K562 (cell line): ENCODE data around the gene INKA2. TPM values are rescaled to one million over a fixed set of nuclear protein-coding genes. Genes with fewer than 3 reads are reported as not detected.

ENCODE experiments used
- BCOR ChIP-seq: fragments of 450-650 bp; IDR thresholded peaks from 2 replicates; pipeline ENCODE4 v1.6.1; 2016
- CHD4 ChIP-seq: fragments of 200-600 bp; sonication (generic); IDR thresholded peaks from 3 replicates; pipeline ENCODE4 v1.6.1; 2012; ENCODE audit warnings: low read depth, mild to moderate bottlenecking, mixed read lengths, low read length, inconsistent platforms; ENCODE audit not compliant: insufficient read depth, insufficient replicate concordance, poor library complexity, severe bottlenecking
- CTCFL ChIP-seq: IDR thresholded peaks from 2 replicates; pipeline ENCODE4 v1.6.1; 2011; ENCODE audit warnings: borderline replicate concordance, low read depth, mild to moderate bottlenecking, moderate library complexity, low read length; ENCODE audit not compliant: insufficient read depth, poor library complexity, severe bottlenecking
- KAT2B ChIP-seq: IDR thresholded peaks from one replicate; pipeline ENCODE4 v1.6.1; 2012; ENCODE audit warnings: low read depth, mild to moderate bottlenecking, control low read depth, inconsistent platforms, low read length, moderate library complexity
- KDM1A ChIP-seq, 2 experiments: fragments of 450-650 bp; IDR thresholded peaks; 2 replicates each; pipeline ENCODE4 v1.6.1; 2016; ENCODE audit warnings: mild to moderate bottlenecking in 2 of 2
- KHSRP ChIP-seq: fragments of 450-650 bp; IDR thresholded peaks from 2 replicates; pipeline ENCODE4 v1.6.1; 2017
- OTX1 ChIP-seq: fragments of 450-650 bp; formaldehyde crosslinking; IDR thresholded peaks from 2 replicates; pipeline ENCODE4 v1.4.0; 2022; ENCODE audit warnings: mild to moderate bottlenecking
- RNF2 ChIP-seq: sonication (generic); IDR thresholded peaks from 2 replicates; pipeline ENCODE4 v1.6.1; 2016
- TAF9B ChIP-seq: fragments of 450-650 bp; IDR thresholded peaks from 2 replicates; pipeline ENCODE4 v1.6.1; 2018; ENCODE audit warnings: mild to moderate bottlenecking; ENCODE audit not compliant: partially characterized antibody
- THRAP3 ChIP-seq: fragments of 450-650 bp; IDR thresholded peaks from 2 replicates; pipeline ENCODE4 v1.6.1; 2016; ENCODE audit warnings: mild to moderate bottlenecking, inconsistent platforms, borderline replicate concordance
- ZKSCAN1 ChIP-seq: fragments of 150-350 bp; IDR thresholded peaks from 2 replicates; pipeline ENCODE4 v1.6.1; 2016; ENCODE audit warnings: low read depth, low read length
- ZNF586 ChIP-seq: fragments of 450-650 bp; formaldehyde crosslinking; conservative IDR thresholded peaks from 2 replicates; pipeline ENCODE4 v1.4.0; 2020; ENCODE audit warnings: mild to moderate bottlenecking, moderate library complexity
- polyA plus RNA-seq, 8 experiments: library from polyadenylated mRNA; depleted of rRNA in 4 of 8; stranded (reverse) in 5 of 8; unstranded in 3 of 8; fragments of >200 nt; fragmentation: Nextera tagmentation in 2 of 8; fragmentation: Illumina TruSeq in 1 of 8; extraction: Ambion mirVana in 2 of 8; extraction: Trizol in 1 of 8; gene quantifications; 2 replicates each; pipeline versions ENCODE4 v1.2.1 to v1.2.3, GENCODE V29; 2011 to 2014; ENCODE audit warnings: inconsistent platforms in 1 of 8, missing spikeins in 1 of 8
- total RNA-seq, 7 experiments: library from RNA; depleted of rRNA in 6 of 7; stranded (reverse); fragments of >200 nt in 6 of 7; fragmentation: Illumina TruSeq in 2 of 7; extraction: Trizol in 2 of 7; gene quantifications; 2 replicates each; pipeline versions ENCODE4 v1.2.1 to v1.2.3, GENCODE V29; 2011 to 2021; ENCODE audit warnings: low replicate concordance in 1 of 7

INKA2 gene
- total and polyA plus RNA-seq, 9 of the 15 experiments (the other 6 are each of a cell fraction or from before 2014, with no cell fraction given) = 0.04 to 1.4 (median 0.26) TPM; not detected in 1

GRCh38 chr1:111769517-111770146, 30.4 kb upstream of the INKA2 start (continued):
- TF ChIP-seq OTX1 (CRISPR knock-in tag) = no peak
- TF ChIP-seq CTCFL = no peak
- TF ChIP-seq BCOR = no peak
- TF ChIP-seq TAF9B = no peak
- TF ChIP-seq RNF2 = no peak
- TF ChIP-seq THRAP3 = no peak
- no peak for TF ChIP-seq ZKSCAN1
- no peak for TF ChIP-seq KAT2B
- TF ChIP-seq KDM1A (IDR thresholded peaks at IDR 0.05) = no peak
- no peak for TF ChIP-seq ZNF586
- TF ChIP-seq KHSRP = no peak
- no peak for TF ChIP-seq CHD4
